GM12878 (cell line): Measurements from ENCODE around the gene MEI1. TPM values are rescaled to one million over a fixed set of nuclear protein-coding genes. Genes with fewer than 3 reads are reported as not detected.
A peak's percentile ranks its signal among the peaks of the same experiment; 100 is the strongest.

Experiments
- ATAC-seq: fragments of 200-7000 bp; cut with Tn5 transposase; 3 replicates; pipeline ENCODE4 v1.9.1; 2020; ENCODE audit warnings: mild to moderate bottlenecking, moderate library complexity
- BruUV-seq: library from RNA; stranded (reverse); fragments of 400-500 nt; replicated peaks from 2 replicates; lab custom pipeline; 2021; lab: Mats Ljungman, UMichigan
- CTCF ChIA-PET: fragments of 300-600 bp; sonication (Branson Sonifier 250); formaldehyde crosslinking; extraction: SDS; loops from one replicate; lab custom pipeline; 2021; ENCODE audit warnings: inconsistent platforms; lab: Yijun Ruan, JAX
- POLR2A ChIA-PET: fragments of 350-600 bp; formaldehyde crosslinking; extraction: SDS; loops from one replicate; lab custom pipeline; 2021; ENCODE audit warnings: inconsistent platforms; lab: Charles Lee
- RAD21 ChIA-PET: fragments of 300-600 bp; sonication (Branson Sonifier 250); formaldehyde crosslinking; loops from one replicate; lab custom pipeline; 2023; ENCODE audit warnings: antibody characterized with exemption; ENCODE audit not compliant: unreplicated experiment; lab: Charles Lee
- SMC1A ChIA-PET: fragments of 300-600 bp; sonication (Branson Sonifier 250); formaldehyde crosslinking; loops from one replicate; lab custom pipeline; 2023; ENCODE audit not compliant: unreplicated experiment, uncharacterized antibody; lab: Charles Lee
- DNase-seq: peaks from one replicate; pipeline ENCODE4 v3.0.0-alpha.2; 2011; ENCODE audit warnings: low read depth, low spot score
- FAIRE-seq: peaks from 3 replicates; lab custom pipeline; 2011; peaks lifted over from hg19 to GRCh38; lab: Jason Lieb, UNC
- H2AFZ ChIP-seq: 2 replicates; pipeline ENCODE4 v1.6.0; 2011; ENCODE audit warnings: low read depth, low read length, control low read depth; ENCODE audit not compliant: control insufficient read depth
- H3K27ac ChIP-seq: 2 replicates; pipeline ENCODE4 v1.5.1; 2011; ENCODE audit warnings: control low read depth; ENCODE audit not compliant: control insufficient read depth, insufficient read depth
- H3K27me3 ChIP-seq, 2 experiments: replicated peaks in 1 of 2; 2 replicates each; pipeline versions ENCODE4 v1.6.0 to v1.6.1; 2011; ENCODE audit warnings: low read length in 1 of 2; ENCODE audit not compliant: control insufficient read depth in 2 of 2, insufficient read depth in 2 of 2
- H3K36me3 ChIP-seq, 2 experiments: 2 replicates each; pipeline ENCODE4 v1.5.1; 2011; ENCODE audit warnings: low read length in 1 of 2; ENCODE audit not compliant: control insufficient read depth in 2 of 2, insufficient read depth in 2 of 2
- H3K4me1 ChIP-seq: 2 replicates; pipeline ENCODE4 v1.6.1; 2011; ENCODE audit warnings: mild to moderate bottlenecking, low read length, moderate library complexity, mixed read lengths; ENCODE audit not compliant: control insufficient read depth, insufficient read depth
- H3K4me2 ChIP-seq: 2 replicates; pipeline ENCODE4 v1.6.0; 2011; ENCODE audit warnings: control low read depth; ENCODE audit not compliant: control insufficient read depth, insufficient read depth
- H3K4me3 ChIP-seq: fragments of 200-600 bp; sonication (generic); 2 replicates; pipeline ENCODE4 v1.5.1; 2016
- H3K79me2 ChIP-seq: 2 replicates; pipeline ENCODE4 v1.6.0; 2011; ENCODE audit warnings: low read length; ENCODE audit not compliant: control insufficient read depth, insufficient read depth
- H3K9ac ChIP-seq: 2 replicates; pipeline ENCODE4 v1.8.0; 2011; ENCODE audit warnings: low read length, control low read depth, mixed read lengths; ENCODE audit not compliant: control insufficient read depth, insufficient read depth
- H3K9me3 ChIP-seq: replicated peaks from 3 replicates; pipeline ENCODE4 v1.5.1; 2011; ENCODE audit warnings: mild to moderate bottlenecking, low read length; ENCODE audit not compliant: control insufficient read depth, insufficient read depth
- H4K20me1 ChIP-seq: 2 replicates; pipeline ENCODE4 v1.6.0; 2011; ENCODE audit not compliant: control insufficient read depth, insufficient read depth
- CHD1 ChIP-seq: IDR thresholded peaks from 2 replicates; pipeline ENCODE4 v1.6.1; 2012; ENCODE audit warnings: low read depth, low read length, improper control_type of control experiment
- ELK1 ChIP-seq: IDR thresholded peaks from 2 replicates; pipeline ENCODE4 v1.6.1; 2012; ENCODE audit warnings: low read depth, low read length, improper control_type of control experiment
- EZH2 ChIP-seq: IDR thresholded peaks from 2 replicates; pipeline ENCODE4 v1.6.1; 2012; ENCODE audit warnings: low read depth, mild to moderate bottlenecking, control low read depth, inconsistent platforms, low read length, borderline replicate concordance; ENCODE audit not compliant: control insufficient read depth
- FOS ChIP-seq: IDR thresholded peaks from 3 replicates; pipeline ENCODE4 v1.6.1; 2011; ENCODE audit warnings: borderline replicate concordance; ENCODE audit not compliant: insufficient read length; ENCODE audit errors: extremely low read depth
- FOXM1 ChIP-seq: IDR thresholded peaks from 2 replicates; pipeline ENCODE4 v1.6.1; 2012; ENCODE audit warnings: low read depth, mild to moderate bottlenecking, inconsistent platforms, low read length, moderate library complexity
- JUNB ChIP-seq: IDR thresholded peaks from 2 replicates; pipeline ENCODE4 v1.6.1; 2016; ENCODE audit warnings: antibody characterized with exemption, mild to moderate bottlenecking
- LARP7 ChIP-seq: fragments of 450-650 bp; IDR thresholded peaks from 2 replicates; pipeline ENCODE4 v1.6.1; 2017; ENCODE audit warnings: mild to moderate bottlenecking
- NFIC ChIP-seq: IDR thresholded peaks from 2 replicates; pipeline ENCODE4 v1.6.1; 2012; ENCODE audit warnings: low read depth, mild to moderate bottlenecking, inconsistent platforms, low read length, moderate library complexity
- PBX3 ChIP-seq: IDR thresholded peaks from 2 replicates; pipeline ENCODE4 v1.6.1; 2011; ENCODE audit warnings: mild to moderate bottlenecking, low read depth, low read length, moderate library complexity; ENCODE audit not compliant: insufficient replicate concordance
- RCOR1 ChIP-seq: conservative IDR thresholded peaks from 2 replicates; pipeline ENCODE4 v1.6.1; 2012; ENCODE audit warnings: low read depth, low read length, improper control_type of control experiment
- RFX5 ChIP-seq: IDR thresholded peaks from 2 replicates; pipeline ENCODE4 v1.6.1; 2011; ENCODE audit warnings: low read depth, low read length, improper control_type of control experiment
- RUNX3 ChIP-seq: IDR thresholded peaks from 2 replicates; pipeline ENCODE4 v1.6.1; 2012; ENCODE audit warnings: low read length, inconsistent platforms
- SIX5 ChIP-seq: IDR thresholded peaks from 2 replicates; pipeline ENCODE4 v1.6.1; 2011; ENCODE audit warnings: mild to moderate bottlenecking, low read depth, low read length, moderate library complexity; ENCODE audit not compliant: severe bottlenecking
- STAT3 ChIP-seq: IDR thresholded peaks from 2 replicates; pipeline ENCODE4 v1.6.1; 2011; ENCODE audit warnings: low read depth, low read length, improper control_type of control experiment
- SUZ12 ChIP-seq: fragments of 200-600 bp; sonication (generic); IDR thresholded peaks from one replicate; pipeline ENCODE4 v1.6.1; 2018; ENCODE audit warnings: antibody characterized with exemption, mild to moderate bottlenecking; ENCODE audit not compliant: unreplicated experiment
- TAF1 ChIP-seq: IDR thresholded peaks from 2 replicates; pipeline ENCODE4 v1.6.1; 2011; ENCODE audit warnings: mild to moderate bottlenecking, low read depth, low read length, borderline replicate concordance
- WGBS: methylation state at CpG from one replicate; pipeline ENCODE4 v1.1.6; 2016; ENCODE audit warnings: low lambda C conversion rate; ENCODE audit not compliant: insufficient replicate concordance, insufficient coverage; ENCODE audit errors: missing lambda C conversion rate; 5-methylcytosine and 5-hydroxymethylcytosine counted together
- in situ Hi-C: fragments of 300-500 bp; cut with MboI; formaldehyde crosslinking; loops from 9 replicates; pipeline ENCODE4 v1.14.3; 2018; ENCODE audit warnings: mixed read lengths
- intact Hi-C: fragments of 100-400 bp; cut with micrococcal nuclease; formaldehyde crosslinking; loops from one replicate; pipeline ENCODE4 v1.14.2; 2022; ENCODE audit not compliant: unreplicated experiment
- polyA plus RNA-seq, 11 experiments: library from polyadenylated mRNA; depleted of rRNA in 4 of 11; unstranded in 6 of 11; stranded (reverse) in 5 of 11; fragments of >200 nt; fragmentation: Nextera tagmentation in 4 of 11; fragmentation: Illumina TruSeq in 1 of 11; extraction: Ambion mirVana in 4 of 11; extraction: Trizol in 1 of 11; gene quantifications; 1 replicate in 1 of 11; 2 replicates in 10 of 11; pipeline versions ENCODE4 v1.2.1 to v1.2.3, GENCODE V29; 2011 to 2016; ENCODE audit warnings: inconsistent platforms in 2 of 11, missing spikeins in 2 of 11, low read depth in 1 of 11
- total RNA-seq, 4 experiments: library from RNA; depleted of rRNA in 3 of 4; stranded (reverse); fragments of >200 nt in 3 of 4; fragmentation: Illumina TruSeq in 1 of 4; extraction: Trizol in 1 of 4; gene quantifications; 2 replicates each; pipeline versions ENCODE4 v1.2.1 to v1.2.3, GENCODE V29; 2013 to 2021

MEI1 gene
- total and polyA plus RNA-seq, 10 of the 15 experiments (the other 5 are each of a cell fraction or from before 2014, with no cell fraction given): 27.9 to 48.9 (median 35.8) TPM

GRCh38 chr22:41801147-41801819 is 102.0 kb downstream of the MEI1 start:
- intact Hi-C loops (loop anchor here (5.0 kb wide), 1 partner anchor 104 kb away; the partner anchor contains the start of gene MEI1), in situ Hi-C loops (no loop called here)
- Histone ChIP-seq H3K36me3 (no peaks in the 10 kb centered on the region), H3K79me2 (peaks cover 51% of the 10 kb centered on the region), H3K9ac (peak overlapping the region; percentile 94), H3K4me3 (peak overlapping the region; percentile 89), H3K27ac (peak overlapping the region; percentile 82), H3K27me3 (no peaks in the 10 kb centered on the region), H3K4me2 (peak overlapping the region; percentile 90), H4K20me1 (no peaks in the 10 kb centered on the region), H2AFZ (no peak overlapping the region), H3K4me1 (peaks cover 19% of the 10 kb centered on the region), H3K9me3 (no peaks in the 10 kb centered on the region)
- FAIRE-seq (no peak), ATAC-seq (peak; percentile 15), DNase-seq (no peak)
- WGBS: 2% methylated on average over 4 of the region's 4 CpGs
- RAD21 ChIA-PET: interaction anchor here (0.6 to 5.6 kb wide), 13 partner anchors 14 to 139 kb away, joined by 3 to 56 read pairs (median 7); partner anchors contain the start of gene MEI1
- BruUV-seq: TSS peak; percentile 63
- SMC1A ChIA-PET: interaction anchor here (0.6 to 4.6 kb wide), 16 partner anchors 9 to 182 kb away, joined by 3 to 57 read pairs (median 6); partner anchors contain the start of genes MEI1 and SREBF2
- POLR2A ChIA-PET: interaction anchor here (0.6 to 5.3 kb wide), 26 partner anchors 9 to 353 kb away, joined by 3 to 172 read pairs (median 6); partner anchors contain the start of genes CENPM, MEI1, SHISA8 and SNU13
- CTCF ChIA-PET: interaction anchor here (1.0 to 3.9 kb wide), 16 partner anchors 9 to 145 kb away, joined by 3 to 63 read pairs (median 4); partner anchors contain the start of genes CENPM and MEI1
- no peak for TF ChIP-seq JUNB
- no peak for TF ChIP-seq NFIC
- TF ChIP-seq SIX5: no peak
- no peak for TF ChIP-seq LARP7
- TF ChIP-seq RFX5: no peak
- TF ChIP-seq STAT3: no peak
- no peak for TF ChIP-seq EZH2
- TF ChIP-seq FOXM1: no peak
- TF ChIP-seq SUZ12: no peak
- TF ChIP-seq RCOR1: no peak
- no peak for TF ChIP-seq CHD1
- TF ChIP-seq RUNX3: no peak
- TF ChIP-seq FOS: no peak
- no peak for TF ChIP-seq ELK1
- no peak for TF ChIP-seq PBX3
- no peak for TF ChIP-seq TAF1
